Mesenchymal stem cell (in vitro differentiated cells and primary cell): ENCODE data around the gene IVL.
A peak's percentile ranks its signal among the peaks of the same experiment; 100 is the strongest.

ENCODE experiments used
- DNase-seq: peaks from one replicate; pipeline ENCODE4 v3.0.0-alpha.2; 2013
- H2AFZ ChIP-seq: one replicate; pipeline ENCODE4 v1.6.1; 2013; ENCODE audit warnings: low read depth, mild to moderate bottlenecking, control low read depth, inconsistent platforms, low read length, moderate library complexity
- H2AK5ac ChIP-seq: 2 replicates; pipeline ENCODE4 v1.6.1; 2013; ENCODE audit warnings: low read length, moderate library complexity, mild to moderate bottlenecking, inconsistent platforms; ENCODE audit not compliant: severe bottlenecking
- H2BK120ac ChIP-seq: one replicate; pipeline ENCODE4 v1.6.1; 2013; ENCODE audit warnings: low read depth, mild to moderate bottlenecking, inconsistent platforms, low read length, moderate library complexity
- H2BK12ac ChIP-seq, 2 experiments: one replicate each; pipeline ENCODE4 v1.6.1; 2013; ENCODE audit warnings: inconsistent platforms in 2 of 2, low read length in 2 of 2, mild to moderate bottlenecking in 2 of 2, moderate library complexity in 2 of 2, control low read depth in 1 of 2
- H2BK15ac ChIP-seq: one replicate; pipeline ENCODE4 v1.6.1; 2013; ENCODE audit warnings: mild to moderate bottlenecking, low read depth, inconsistent platforms; ENCODE audit not compliant: poor library complexity, severe bottlenecking
- H2BK5ac ChIP-seq: 2 replicates; pipeline ENCODE4 v1.6.1; 2013; ENCODE audit warnings: low read depth, mild to moderate bottlenecking, low read length, control low read depth, inconsistent platforms; ENCODE audit not compliant: poor library complexity, severe bottlenecking
- H3K14ac ChIP-seq, 2 experiments: one replicate each; pipeline ENCODE4 v1.6.1; 2013; ENCODE audit warnings: inconsistent platforms in 2 of 2, low read length in 2 of 2, control low read depth in 1 of 2, mild to moderate bottlenecking in 1 of 2, moderate library complexity in 1 of 2
- H3K18ac ChIP-seq, 2 experiments: one replicate each; pipeline ENCODE4 v1.6.1; 2013; ENCODE audit warnings: inconsistent platforms in 2 of 2, low read length in 2 of 2, control low read depth in 1 of 2, low read depth in 1 of 2, mild to moderate bottlenecking in 1 of 2
- H3K23ac ChIP-seq, 2 experiments: one replicate each; pipeline ENCODE4 v1.6.1; 2013; ENCODE audit warnings: inconsistent platforms in 2 of 2, low read length in 2 of 2, mild to moderate bottlenecking in 2 of 2, moderate library complexity in 2 of 2, control low read depth in 1 of 2
- H3K27ac ChIP-seq: 2 replicates; pipeline ENCODE4 v1.5.1; 2013; ENCODE audit warnings: mild to moderate bottlenecking, moderate library complexity, low read length, control low read depth, inconsistent platforms; ENCODE audit not compliant: poor library complexity, severe bottlenecking
- H3K27me3 ChIP-seq, 2 experiments: 2 replicates each; pipeline versions ENCODE4 v1.6.1 to v1.7.0; 2013; ENCODE audit warnings: low read length in 2 of 2, mild to moderate bottlenecking in 2 of 2, moderate library complexity in 2 of 2, control low read depth in 1 of 2, inconsistent platforms in 1 of 2; ENCODE audit not compliant: control insufficient read depth in 1 of 2, insufficient read depth in 1 of 2
- H3K36me3 ChIP-seq, 2 experiments: 2 replicates each; pipeline versions ENCODE4 v1.6.1 to v1.7.0; 2013; ENCODE audit warnings: low read length in 2 of 2, control low read depth in 1 of 2, inconsistent platforms in 1 of 2, low read depth in 1 of 2, mild to moderate bottlenecking in 1 of 2; ENCODE audit not compliant: insufficient read depth in 2 of 2, control insufficient read depth in 1 of 2
- H3K4ac ChIP-seq, 2 experiments: one replicate each; pipeline ENCODE4 v1.6.1; 2013; ENCODE audit warnings: inconsistent platforms in 2 of 2, low read length in 2 of 2, mild to moderate bottlenecking in 2 of 2, moderate library complexity in 2 of 2, control low read depth in 1 of 2, low read depth in 1 of 2
- H3K4me1 ChIP-seq: 2 replicates; pipeline ENCODE4 v1.6.1; 2013; ENCODE audit warnings: low read depth, low read length, control low read depth; ENCODE audit not compliant: control insufficient read depth, insufficient read depth
- H3K4me2 ChIP-seq: 2 replicates; pipeline ENCODE4 v1.6.1; 2013; ENCODE audit warnings: low read length, mild to moderate bottlenecking, inconsistent platforms; ENCODE audit not compliant: poor library complexity, severe bottlenecking
- H3K4me3 ChIP-seq, 2 experiments: 2 replicates each; pipeline versions ENCODE4 v1.5.1 to v1.7.0; 2013; ENCODE audit warnings: low read length in 2 of 2, mild to moderate bottlenecking in 2 of 2, control low read depth in 1 of 2, low read depth in 1 of 2; ENCODE audit not compliant: insufficient read depth in 1 of 2
- H3K79me1 ChIP-seq: replicated peaks from 2 replicates; pipeline ENCODE4 v1.6.1; 2013; ENCODE audit warnings: mild to moderate bottlenecking, control low read depth, low read length, inconsistent platforms; ENCODE audit not compliant: poor library complexity, severe bottlenecking
- H3K9ac ChIP-seq: 2 replicates; pipeline ENCODE4 v1.7.0; 2013; ENCODE audit warnings: mild to moderate bottlenecking, low read length, moderate library complexity
- H3K9me3 ChIP-seq: 2 replicates; pipeline ENCODE4 v1.7.0; 2013; ENCODE audit warnings: mild to moderate bottlenecking, low read length; ENCODE audit not compliant: control insufficient read depth
- H4K8ac ChIP-seq: one replicate; pipeline ENCODE4 v1.6.1; 2013; ENCODE audit warnings: inconsistent platforms, mild to moderate bottlenecking, low read length, moderate library complexity
- H4K91ac ChIP-seq: one replicate; pipeline ENCODE4 v1.6.1; 2013; ENCODE audit warnings: mild to moderate bottlenecking, low read length, inconsistent platforms
- WGBS: methylation state at CpG from one replicate; pipeline ENCODE4 v1.1.7; 2013; ENCODE audit warnings: mixed read lengths; 5-methylcytosine and 5-hydroxymethylcytosine counted together

Gene IVL

DNA sequence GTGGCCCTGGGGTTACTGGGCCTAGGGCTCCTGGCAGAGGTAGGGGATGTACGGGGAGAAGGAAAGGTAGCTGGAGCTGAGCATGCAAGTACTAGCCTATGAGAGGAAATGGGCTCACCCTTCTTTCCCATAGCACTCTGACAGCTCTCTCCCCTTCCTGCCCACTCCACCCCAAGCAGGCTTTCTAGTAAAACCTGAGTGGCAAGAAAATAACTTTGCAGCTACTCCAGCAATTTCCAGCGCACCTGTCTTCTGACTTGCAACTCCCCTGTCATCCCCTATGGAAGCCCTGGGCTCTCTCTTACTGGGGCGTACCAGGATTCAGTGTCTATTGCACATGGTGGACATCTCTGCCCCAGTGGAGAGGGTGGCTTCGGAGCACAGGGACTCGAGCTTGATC, 6.7 kb upstream of the IVL start:
- no peak overlapping the region for H2BK120ac ChIP-seq
- H3K18ac ChIP-seq: no peak overlapping the region
- no peak overlapping the region for H3K27ac ChIP-seq
- WGBS: 63% methylated on average over 3 of the region's 5 CpGs
- H4K91ac ChIP-seq: no peak overlapping the region
- H3K27me3 ChIP-seq: no peaks in the 10 kb centered on the region
- H3K4me2 ChIP-seq: no peak overlapping the region
- H2AK5ac ChIP-seq: no peak overlapping the region
- no peak overlapping the region for H2BK5ac ChIP-seq
- no peak overlapping the region for H4K8ac ChIP-seq
- H3K4ac ChIP-seq: no peak overlapping the region
- no peaks in the 10 kb centered on the region for H3K79me1 ChIP-seq
- no peaks in the 10 kb centered on the region for H3K9me3 ChIP-seq
- no peak overlapping the region for H3K23ac ChIP-seq
- H2AFZ ChIP-seq: no peak overlapping the region
- no peak for DNase-seq
- no peak overlapping the region for H3K9ac ChIP-seq
- H3K36me3 ChIP-seq: no peaks in the 10 kb centered on the region
- H2BK15ac ChIP-seq: no peak overlapping the region
- no peak overlapping the region for H3K14ac ChIP-seq
- no peak overlapping the region for H3K4me3 ChIP-seq
- H3K4me1 ChIP-seq: no peaks in the 10 kb centered on the region
- H2BK12ac ChIP-seq: no peak overlapping the region

DNA sequence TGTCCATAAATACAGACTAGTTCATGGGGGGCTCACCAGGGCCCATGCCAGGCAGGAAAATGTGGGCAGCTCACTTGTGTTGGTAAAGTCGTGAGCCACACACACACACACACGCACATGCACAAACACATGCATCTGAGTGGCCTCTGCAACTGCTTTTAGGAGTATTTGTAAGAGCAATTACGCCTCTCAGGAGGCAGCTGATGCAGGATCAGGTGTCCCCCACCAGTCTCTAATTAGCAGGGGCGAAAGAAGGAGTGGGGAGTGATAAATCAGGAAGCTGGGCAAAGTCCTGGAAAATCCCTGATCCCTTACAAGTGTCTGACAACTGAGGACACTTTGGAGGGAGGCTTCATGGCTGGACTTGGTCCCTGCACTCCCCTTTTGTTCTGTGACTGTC, 5.7 kb upstream of the IVL start:
- Histone ChIP-seq H3K4me2 (no peak overlapping the region), H2BK15ac (no peak overlapping the region), H2AFZ (no peak overlapping the region), H2BK12ac (no peak overlapping the region), H3K18ac (no peak overlapping the region), H3K9me3 (no peaks in the 10 kb centered on the region), H3K27me3 (no peaks in the 10 kb centered on the region), H3K79me1 (no peaks in the 10 kb centered on the region), H3K14ac (no peak overlapping the region), H4K8ac (no peak overlapping the region), H4K91ac (no peak overlapping the region), H3K23ac (no peak overlapping the region), H3K27ac (no peak overlapping the region), H3K4ac (no peak overlapping the region), H2AK5ac (no peak overlapping the region), H3K36me3 (no peaks in the 10 kb centered on the region), H3K4me1 (no peaks in the 10 kb centered on the region), H2BK120ac (no peak overlapping the region), H3K9ac (no peak overlapping the region), H2BK5ac (no peak overlapping the region), H3K4me3 (no peak overlapping the region)
- 27% methylated on average over 3 of the region's 4 CpGs for WGBS
- DNase-seq: no peak

- Histone ChIP-seq H3K36me3 (no peaks in the 10 kb centered on the region), H2AFZ (no peak overlapping the region), H3K9ac (peak overlapping the region; percentile 41), H3K4me2 (no peak overlapping the region), H3K27ac (no peak overlapping the region), H3K23ac (no peak overlapping the region), H3K4ac (no peak overlapping the region), H2BK15ac (no peak overlapping the region), H2BK12ac (no peak overlapping the region), H3K4me1 (no peaks in the 10 kb centered on the region), H2BK5ac (no peak overlapping the region), H3K4me3 (no peak overlapping the region), H3K18ac (no peak overlapping the region), H4K8ac (no peak overlapping the region), H3K9me3 (no peaks in the 10 kb centered on the region), H4K91ac (no peak overlapping the region), H3K14ac (no peak overlapping the region), H2BK120ac (no peak overlapping the region), H3K79me1 (no peaks in the 10 kb centered on the region), H2AK5ac (no peak overlapping the region), H3K27me3 (peaks cover 0 to under 1% of the 10 kb centered on the region in 2 experiments)
- no peak for DNase-seq
- 40% methylated on average over 2 of the region's 7 CpGs for WGBS
These were observed 3.5 kb upstream of the IVL start for GRCh38 chr1:152904688-152905440.

- H4K8ac ChIP-seq: no peak overlapping the region
- no peak overlapping the region for H3K18ac ChIP-seq
- H2BK120ac ChIP-seq: no peak overlapping the region
- WGBS: 46% methylated on average over 5 of the region's 5 CpGs
- H3K9ac ChIP-seq: peak overlapping the region; percentile 69
- H2AK5ac ChIP-seq: no peak overlapping the region
- H3K9me3 ChIP-seq: no peaks in the 10 kb centered on the region
- H3K27me3 ChIP-seq: peaks cover 0 to 11% of the 10 kb centered on the region in 2 experiments
- no peak overlapping the region for H2BK5ac ChIP-seq
- H3K4me1 ChIP-seq: no peaks in the 10 kb centered on the region
- DNase-seq: no peak
- H4K91ac ChIP-seq: no peak overlapping the region
- H3K14ac ChIP-seq: no peak overlapping the region
- H2BK15ac ChIP-seq: no peak overlapping the region
- no peak overlapping the region for H3K27ac ChIP-seq
- H3K4me3 ChIP-seq: peak overlapping the region in 1 of 2 experiments; percentile 57
- no peak overlapping the region for H3K23ac ChIP-seq
- no peak overlapping the region for H2BK12ac ChIP-seq
- H3K79me1 ChIP-seq: no peaks in the 10 kb centered on the region
- no peak overlapping the region for H2AFZ ChIP-seq
- H3K4me2 ChIP-seq: no peak overlapping the region
- H3K4ac ChIP-seq: no peak overlapping the region
- H3K36me3 ChIP-seq: peaks cover 0 to 1% of the 10 kb centered on the region in 2 experiments
These were observed 2.3 kb upstream of the IVL start for GRCh38 chr1:152906023-152906565.
